HFF-Myc (cell line): ENCODE data around the gene RNU6-7.

Experiments
- DNase-seq: peaks from one replicate; pipeline ENCODE4 v3.0.0-alpha.2; 2011; ENCODE audit warnings: low read depth; ENCODE audit errors: extremely low read depth
- H3K4me3 ChIP-seq: replicated peaks from 2 replicates; pipeline ENCODE4 v1.5.1; 2011; ENCODE audit warnings: low read depth, mild to moderate bottlenecking, control low read depth, low read length
- TF ChIP-seq, protein P1 (sequence below): IDR thresholded peaks from 2 replicates; pipeline ENCODE4 v1.5.1; 2012; ENCODE audit warnings: mild to moderate bottlenecking, low read depth, low read length, control low read depth; ENCODE audit errors: missing control alignments

RNU6-7 gene

DNA sequence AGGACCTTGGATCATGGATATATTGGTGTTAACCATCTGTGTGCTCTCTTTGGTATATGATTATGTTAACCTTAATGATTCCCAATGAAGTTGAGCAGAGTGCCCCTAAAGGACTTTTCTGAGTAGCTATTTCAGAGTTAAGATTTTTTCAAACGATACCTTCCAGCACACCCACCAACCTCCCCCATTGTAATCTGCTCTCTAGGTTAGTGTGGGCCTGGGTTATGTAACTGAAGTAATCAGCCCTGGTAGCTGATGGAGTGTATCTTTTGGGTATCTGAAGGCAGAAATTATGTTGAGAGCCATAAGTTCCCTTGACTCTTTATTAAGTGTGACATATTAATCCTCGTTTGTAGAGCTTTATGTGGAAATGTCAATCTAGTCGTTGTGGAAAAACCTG lies 48.8 kb downstream of the RNU6-7 start:
- no peak for DNase-seq
- H3K4me3 ChIP-seq: no peak overlapping the region
- TF ChIP-seq, protein P1, sequence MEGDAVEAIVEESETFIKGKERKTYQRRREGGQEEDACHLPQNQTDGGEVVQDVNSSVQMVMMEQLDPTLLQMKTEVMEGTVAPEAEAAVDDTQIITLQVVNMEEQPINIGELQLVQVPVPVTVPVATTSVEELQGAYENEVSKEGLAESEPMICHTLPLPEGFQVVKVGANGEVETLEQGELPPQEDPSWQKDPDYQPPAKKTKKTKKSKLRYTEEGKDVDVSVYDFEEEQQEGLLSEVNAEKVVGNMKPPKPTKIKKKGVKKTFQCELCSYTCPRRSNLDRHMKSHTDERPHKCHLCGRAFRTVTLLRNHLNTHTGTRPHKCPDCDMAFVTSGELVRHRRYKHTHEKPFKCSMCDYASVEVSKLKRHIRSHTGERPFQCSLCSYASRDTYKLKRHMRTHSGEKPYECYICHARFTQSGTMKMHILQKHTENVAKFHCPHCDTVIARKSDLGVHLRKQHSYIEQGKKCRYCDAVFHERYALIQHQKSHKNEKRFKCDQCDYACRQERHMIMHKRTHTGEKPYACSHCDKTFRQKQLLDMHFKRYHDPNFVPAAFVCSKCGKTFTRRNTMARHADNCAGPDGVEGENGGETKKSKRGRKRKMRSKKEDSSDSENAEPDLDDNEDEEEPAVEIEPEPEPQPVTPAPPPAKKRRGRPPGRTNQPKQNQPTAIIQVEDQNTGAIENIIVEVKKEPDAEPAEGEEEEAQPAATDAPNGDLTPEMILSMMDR: no peak

DNA sequence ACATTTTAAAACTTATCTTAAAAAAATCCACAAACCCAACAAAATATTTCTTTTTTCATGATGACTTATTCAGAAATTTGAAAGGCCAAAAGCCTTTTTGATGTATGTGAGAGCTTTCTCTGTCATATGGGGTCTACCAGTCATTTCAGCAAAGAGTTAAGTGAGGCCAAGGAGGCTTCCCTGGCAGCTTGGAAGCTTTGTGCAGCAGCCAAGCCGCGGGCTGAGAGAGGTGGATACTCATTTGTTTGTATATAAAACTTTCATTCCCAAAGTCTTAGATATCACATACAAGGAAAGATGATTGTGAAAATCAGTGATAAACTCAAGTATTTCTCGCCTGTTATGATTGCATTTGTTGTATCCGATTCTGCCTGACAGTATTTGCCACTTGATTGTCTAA lies 49.7 kb downstream of the RNU6-7 start:
- H3K4me3 ChIP-seq: no peak overlapping the region
- DNase-seq: no peak
- TF ChIP-seq, protein P1: no peak
